Activated CD8-positive, alpha-beta T cell treated with anti-CD3 and anti-CD28 coated beads, Interleukin-2, amount 10 ng/mL, durations not matched to agents 7 days and 5 days (primary cell): ENCODE measurements around the gene TPSG1. TPM values are rescaled to one million over a fixed set of nuclear protein-coding genes. Genes with fewer than 3 reads are reported as not detected.
A peak's percentile ranks its signal among the peaks of the same experiment; 100 is the strongest.
"Not testable (repeated sequence)": the region's sequence is repeated elsewhere in the genome, so short reads cannot be mapped to it uniquely, and the experiment has no call there.

Experiments used
- ATAC-seq: fragments of 150-1000 bp; cut with Tn5 transposase; one replicate; pipeline ENCODE4 v1.10.0; 2021; ENCODE audit warnings: moderate library complexity
- CTCF ChIA-PET: fragments of 350-600 bp; sonication (Branson Sonifier 250); formaldehyde crosslinking; loops from one replicate; lab custom pipeline; 2021; ENCODE audit warnings: antibody characterized with exemption; lab: Charles Lee
- POLR2A ChIA-PET: fragments of 350-600 bp; sonication (Branson Sonifier 250); formaldehyde crosslinking; loops from one replicate; lab custom pipeline; 2021; ENCODE audit warnings: antibody characterized with exemption; lab: Charles Lee
- DNase-seq: peaks from one replicate; pipeline ENCODE4 v3.0.0-alpha.2; 2020
- H3K27ac Mint-ChIP-seq: one replicate; pipeline ENCODE4 v1.8.0; 2021; ENCODE audit warnings: mild to moderate bottlenecking, mixed read lengths
- H3K27me3 Mint-ChIP-seq: one replicate; pipeline ENCODE4 v1.8.0; 2021; ENCODE audit warnings: low read depth, mixed read lengths
- H3K36me3 Mint-ChIP-seq: one replicate; pipeline ENCODE4 v1.8.0; 2021; ENCODE audit warnings: low read depth, mixed read lengths
- H3K4me1 Mint-ChIP-seq: one replicate; pipeline ENCODE4 v1.8.0; 2021; ENCODE audit warnings: low read depth, mixed read lengths
- H3K4me3 Mint-ChIP-seq: one replicate; pipeline ENCODE4 v1.8.0; 2021; ENCODE audit warnings: mild to moderate bottlenecking, mixed read lengths
- H3K9me3 Mint-ChIP-seq: one replicate; pipeline ENCODE4 v1.8.0; 2022; ENCODE audit warnings: mixed read lengths; ENCODE audit not compliant: insufficient read depth
- total RNA-seq, 2 experiments: library from RNA; stranded (reverse); gene quantifications; one replicate each; pipeline ENCODE4 v1.2.3, GENCODE V29; 2021

The TPSG1 gene
- total RNA-seq, 2 experiments from 2014 or later: not detected

- ATAC-seq: no peak
- DNase-seq: no peak
- ChIA-PET POLR2A (no interaction called here), CTCF (no interaction called here)
- H3K27ac Mint-ChIP-seq: no peak overlapping the region
- H3K36me3 Mint-ChIP-seq: no peaks in the 10 kb centered on the region
- no peak overlapping the region for H3K4me3 Mint-ChIP-seq
- no peaks in the 10 kb centered on the region for H3K4me1 Mint-ChIP-seq
- no peaks in the 10 kb centered on the region for H3K9me3 Mint-ChIP-seq
- no peaks in the 10 kb centered on the region for H3K27me3 Mint-ChIP-seq
These were observed 31.1 kb downstream of the TPSG1 start for GRCh38 chr16:1193825-1194581.

GRCh38 chr16:1193143-1193824 lies 31.8 kb downstream of the TPSG1 start:
- H3K27ac Mint-ChIP-seq: no peak overlapping the region
- no peaks in the 10 kb centered on the region for H3K27me3 Mint-ChIP-seq
- no peaks in the 10 kb centered on the region for H3K9me3 Mint-ChIP-seq
- no peak for ATAC-seq
- ChIA-PET POLR2A (no interaction called here), CTCF (no interaction called here)
- H3K36me3 Mint-ChIP-seq: no peaks in the 10 kb centered on the region
- H3K4me3 Mint-ChIP-seq: no peak overlapping the region
- no peak for DNase-seq
- H3K4me1 Mint-ChIP-seq: no peaks in the 10 kb centered on the region

GRCh38 chr16:1192384-1193073 lies 32.5 kb downstream of the TPSG1 start:
- Mint-ChIP-seq H3K9me3 (no peaks in the 10 kb centered on the region), H3K4me3 (no peak overlapping the region), H3K27me3 (no peaks in the 10 kb centered on the region), H3K4me1 (no peaks in the 10 kb centered on the region), H3K27ac (no peak overlapping the region), H3K36me3 (no peaks in the 10 kb centered on the region)
- ChIA-PET POLR2A (no interaction called here), CTCF (no interaction called here)
- no peak for DNase-seq
- no peak for ATAC-seq

DNA sequence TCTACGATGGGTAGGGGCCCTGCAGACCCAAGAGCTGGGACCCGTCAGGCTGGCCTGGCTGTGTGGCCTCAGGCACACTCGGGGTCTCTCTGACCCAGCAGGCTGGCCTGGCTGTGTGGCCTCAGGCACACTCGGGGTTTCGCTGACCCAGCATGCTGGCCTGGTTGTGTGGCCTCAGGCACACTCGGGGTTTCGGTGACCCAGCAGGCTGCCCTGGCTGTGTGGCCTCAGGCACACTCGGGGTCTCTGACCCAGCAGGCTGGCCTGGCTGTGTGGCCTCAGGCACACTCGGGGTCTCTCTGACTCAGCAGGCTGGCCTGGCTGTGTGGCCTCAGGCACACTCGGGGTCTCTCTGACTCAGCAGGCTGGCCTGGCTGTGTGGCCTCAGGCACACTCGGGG lies 34.3 kb downstream of the TPSG1 start:
- H3K4me3 Mint-ChIP-seq, DNase-seq, CTCF ChIA-PET, H3K36me3 Mint-ChIP-seq, H3K9me3 Mint-ChIP-seq, H3K27ac Mint-ChIP-seq, H3K27me3 Mint-ChIP-seq, H3K4me1 Mint-ChIP-seq, ATAC-seq: not testable (repeated sequence)
- POLR2A ChIA-PET: interaction anchor here (0.6 kb wide), 1 partner anchor 662 kb away, joined by 3 read pairs; no protein-coding TSS in a partner anchor

DNA sequence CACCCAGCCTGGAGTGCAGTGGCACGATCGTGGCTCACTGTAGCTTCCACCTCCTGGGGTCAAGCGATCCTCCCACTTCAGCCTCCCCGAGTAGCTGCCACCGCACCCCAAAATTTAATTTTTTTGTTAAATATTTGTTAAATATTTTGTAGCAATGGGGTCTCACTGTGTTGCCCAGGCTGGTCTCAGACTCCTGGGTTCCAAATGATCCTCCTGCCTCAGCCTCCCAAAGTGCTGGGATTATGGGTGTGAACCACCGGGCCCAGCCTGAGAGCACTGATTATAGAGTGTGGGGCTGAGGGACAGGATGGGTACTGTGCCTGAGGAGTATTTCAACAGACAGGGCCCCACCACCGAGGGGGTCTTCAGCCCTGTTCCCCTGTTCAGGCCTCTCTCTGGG lies 35.6 kb downstream of the TPSG1 start:
- ChIA-PET CTCF (no interaction called here), POLR2A (no interaction called here)
- ATAC-seq (no peak), DNase-seq (no peak)
- no peaks in the 10 kb centered on the region for H3K9me3 Mint-ChIP-seq
- H3K4me1 Mint-ChIP-seq: no peaks in the 10 kb centered on the region
- no peak overlapping the region for H3K27ac Mint-ChIP-seq
- H3K36me3 Mint-ChIP-seq: no peaks in the 10 kb centered on the region
- H3K4me3 Mint-ChIP-seq: no peak overlapping the region
- no peaks in the 10 kb centered on the region for H3K27me3 Mint-ChIP-seq

DNA sequence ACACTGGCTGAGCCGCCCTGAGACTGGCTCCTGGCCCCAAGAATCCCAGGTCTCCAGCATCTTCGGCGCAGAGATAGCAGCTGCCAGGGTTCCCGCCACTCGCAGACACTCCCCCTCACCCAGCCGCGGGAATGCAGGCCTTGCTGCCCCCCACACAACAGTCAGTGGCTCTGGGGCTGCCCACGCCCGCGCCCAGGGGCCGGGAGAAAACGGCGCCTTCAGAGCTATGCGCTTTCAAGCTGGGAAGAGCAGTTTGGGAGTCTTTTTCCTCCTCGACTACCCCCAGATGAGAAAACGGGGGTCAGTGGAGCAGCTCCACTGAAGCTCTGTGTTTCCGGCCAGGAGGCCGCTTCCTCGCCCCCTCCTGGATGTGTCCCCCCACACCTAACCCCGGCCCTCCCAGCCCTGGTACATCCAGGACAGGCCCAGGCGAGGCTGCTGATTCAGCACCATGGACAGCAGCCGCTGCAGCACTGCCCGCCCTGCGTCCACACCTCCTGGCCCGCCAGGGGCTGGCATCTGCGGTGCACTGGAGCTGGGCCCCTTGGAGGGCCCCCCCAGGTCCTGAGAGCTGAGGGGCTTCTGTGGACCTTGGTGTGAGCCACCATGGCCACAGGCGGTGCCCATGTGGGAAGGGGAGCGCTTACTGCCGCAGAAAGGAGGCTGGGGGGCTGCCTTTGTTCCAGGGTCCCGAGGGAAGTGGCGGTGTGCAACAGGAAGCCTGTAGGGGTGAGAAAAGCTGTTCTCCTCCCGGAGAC lies 36.5 kb downstream of the TPSG1 start:
- Mint-ChIP-seq H3K4me3 (no peak overlapping the region), H3K36me3 (no peaks in the 10 kb centered on the region), H3K27ac (no peak overlapping the region), H3K27me3 (no peaks in the 10 kb centered on the region), H3K9me3 (no peaks in the 10 kb centered on the region), H3K4me1 (no peaks in the 10 kb centered on the region)
- CTCF ChIA-PET: no interaction called here
- ATAC-seq (peak; percentile 81), DNase-seq (peak; percentile 70)
- POLR2A ChIA-PET: no interaction called here

- H3K27me3 Mint-ChIP-seq, CTCF ChIA-PET, H3K36me3 Mint-ChIP-seq, POLR2A ChIA-PET, H3K4me1 Mint-ChIP-seq, H3K4me3 Mint-ChIP-seq, DNase-seq, H3K9me3 Mint-ChIP-seq, H3K27ac Mint-ChIP-seq, ATAC-seq: not testable (repeated sequence)
These were observed 39.4 kb downstream of the TPSG1 start for GRCh38 chr16:1185460-1186207.

- H3K36me3 Mint-ChIP-seq: no peaks in the 10 kb centered on the region
- H3K4me3 Mint-ChIP-seq: no peak overlapping the region
- H3K27ac Mint-ChIP-seq: no peak overlapping the region
- POLR2A ChIA-PET: no interaction called here
- ATAC-seq: no peak
- no peaks in the 10 kb centered on the region for H3K27me3 Mint-ChIP-seq
- DNase-seq: no peak
- H3K4me1 Mint-ChIP-seq: no peaks in the 10 kb centered on the region
- no peaks in the 10 kb centered on the region for H3K9me3 Mint-ChIP-seq
- CTCF ChIA-PET: no interaction called here
These were observed 40.1 kb downstream of the TPSG1 start for GRCh38 chr16:1184980-1185379.

GRCh38 chr16:1184156-1184868 lies 40.8 kb downstream of the TPSG1 start:
- Mint-ChIP-seq H3K4me1 (no peaks in the 10 kb centered on the region), H3K27me3 (no peaks in the 10 kb centered on the region), H3K9me3 (no peaks in the 10 kb centered on the region), H3K4me3 (no peak overlapping the region), H3K36me3 (no peaks in the 10 kb centered on the region), H3K27ac (no peak overlapping the region)
- DNase-seq: no peak
- ChIA-PET POLR2A (no interaction called here), CTCF (no interaction called here)
- no peak for ATAC-seq

DNA sequence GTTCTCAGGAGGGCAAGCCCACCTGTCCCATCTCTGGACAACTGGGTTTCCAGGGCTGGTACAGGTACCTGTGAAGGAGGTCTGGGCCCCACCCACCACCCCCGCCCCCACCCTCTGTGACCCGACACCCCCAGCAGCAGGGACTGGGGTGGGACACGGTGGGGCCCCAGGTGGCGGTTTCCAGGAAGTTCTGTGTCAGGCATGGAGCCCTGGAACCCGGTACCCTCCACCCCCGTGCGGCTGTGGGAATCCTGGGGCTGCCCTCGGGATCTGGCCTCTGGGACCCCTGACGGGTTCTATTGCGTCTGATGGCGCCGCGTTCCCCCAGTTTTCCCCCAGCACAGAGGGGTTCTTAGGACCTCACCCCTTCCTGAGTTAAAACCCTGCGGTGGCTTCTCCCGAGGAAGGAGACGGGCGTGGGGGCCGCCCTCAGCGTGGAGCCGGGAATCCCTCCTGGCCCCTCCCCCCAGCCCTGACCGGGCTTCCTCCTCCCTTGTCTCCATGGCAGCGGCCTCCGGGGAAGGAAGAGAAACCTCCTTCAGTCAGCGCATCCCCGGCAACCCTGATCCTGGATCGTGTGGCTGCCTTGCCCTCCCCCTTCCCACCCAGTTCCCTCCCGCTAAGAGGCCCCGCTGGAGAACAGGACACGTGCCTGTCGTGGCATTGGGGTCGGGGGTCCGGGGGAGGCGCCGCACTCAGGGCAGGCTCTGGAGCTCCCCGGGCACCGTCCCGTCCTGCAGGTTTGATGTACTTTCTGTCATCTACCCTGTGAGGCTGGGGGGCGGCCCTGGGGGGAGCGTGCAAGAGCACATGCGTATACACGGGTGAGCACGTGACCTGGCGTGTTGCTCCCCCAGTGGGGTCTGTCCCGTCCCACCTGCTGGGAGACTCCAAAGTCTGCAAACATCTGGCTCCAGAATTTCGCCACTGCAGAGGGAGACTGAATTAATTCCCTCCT lies 41.8 kb downstream of the TPSG1 start:
- H3K27me3 Mint-ChIP-seq: no peaks in the 10 kb centered on the region
- no peaks in the 10 kb centered on the region for H3K36me3 Mint-ChIP-seq
- ChIA-PET CTCF (no interaction called here), POLR2A (no interaction called here)
- ATAC-seq: no peak
- no peak for DNase-seq
- no peaks in the 10 kb centered on the region for H3K4me1 Mint-ChIP-seq
- H3K9me3 Mint-ChIP-seq: no peaks in the 10 kb centered on the region
- H3K27ac Mint-ChIP-seq: no peak overlapping the region
- no peak overlapping the region for H3K4me3 Mint-ChIP-seq
